H1 (cell line): ENCODE results near the gene CEP192. TPM values are rescaled to one million over a fixed set of nuclear protein-coding genes. Genes with fewer than 3 reads are reported as not detected.

Experiments
- CTBP2 ChIP-seq: IDR thresholded peaks from 2 replicates; pipeline ENCODE4 v1.7.0; 2011; ENCODE audit warnings: borderline replicate concordance, mild to moderate bottlenecking, moderate library complexity, mixed read lengths, low read length; ENCODE audit not compliant: insufficient read depth, insufficient read length
- KDM5A ChIP-seq: fragments of 200-600 bp; IDR thresholded peaks from 2 replicates; pipeline ENCODE4 v1.7.1; 2012; ENCODE audit warnings: mild to moderate bottlenecking, low read length, inconsistent platforms, mixed read lengths
- polyA plus RNA-seq, 7 experiments: library from polyadenylated mRNA; depleted of rRNA in 3 of 7; stranded (reverse) in 5 of 7; unstranded in 2 of 7; fragments of >200 nt in 5 of 7; fragments of 200-250 nt in 2 of 7; gene quantifications; 1 replicate in 5 of 7; 2 replicates in 1 of 7; 4 replicates in 1 of 7; pipeline versions ENCODE4 v1.2.1 to v1.2.3, GENCODE V29; 2011 to 2013; ENCODE audit warnings: missing spikeins in 2 of 7, mixed read lengths in 2 of 7
- total RNA-seq: library from RNA; stranded (reverse); fragmentation: NEBNext Ultra II Directional; extraction: Animal tissue kit (Norgen Biotek cat#: 25700); gene quantifications from 2 replicates; pipeline ENCODE4 v1.2.1, GENCODE V29; 2021
- TF ChIP-seq, protein P1 (sequence below): IDR thresholded peaks from 2 replicates; pipeline ENCODE4 v1.6.1; 2012; ENCODE audit warnings: low read length, inconsistent platforms
- TF ChIP-seq, protein P2 (sequence below): fragments of 300-600 bp; sonication (generic); IDR thresholded peaks from 2 replicates; pipeline ENCODE4 v1.7.1; 2012; ENCODE audit warnings: low read length, moderate library complexity, mild to moderate bottlenecking, inconsistent platforms; ENCODE audit not compliant: insufficient replicate concordance

The CEP192 gene
- total and polyA plus RNA-seq, 2 of the 8 experiments (the other 6 are each of a cell fraction or from before 2014, with no cell fraction given) = 13.4 to 23.1 TPM

DNA sequence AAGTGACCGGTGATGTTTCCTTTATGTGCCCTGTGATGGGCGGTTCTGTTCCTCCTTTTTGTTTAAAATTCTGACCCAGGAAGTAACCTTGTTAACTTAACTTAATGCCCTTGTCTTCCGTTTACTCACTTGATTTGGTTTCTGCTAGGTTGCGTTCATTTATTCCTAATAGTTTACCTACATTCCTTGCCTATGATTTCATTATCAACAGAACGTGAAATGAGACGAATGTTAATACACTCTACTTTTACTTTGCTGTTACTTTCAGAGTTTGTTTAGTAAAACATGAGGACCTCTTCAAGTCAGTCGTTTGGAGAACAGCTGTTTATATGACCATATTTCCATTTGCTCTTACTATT lies 638 bp downstream of the CEP192 start (continued):
- TF ChIP-seq CTBP2 = no peak
- TF ChIP-seq, protein P1, sequence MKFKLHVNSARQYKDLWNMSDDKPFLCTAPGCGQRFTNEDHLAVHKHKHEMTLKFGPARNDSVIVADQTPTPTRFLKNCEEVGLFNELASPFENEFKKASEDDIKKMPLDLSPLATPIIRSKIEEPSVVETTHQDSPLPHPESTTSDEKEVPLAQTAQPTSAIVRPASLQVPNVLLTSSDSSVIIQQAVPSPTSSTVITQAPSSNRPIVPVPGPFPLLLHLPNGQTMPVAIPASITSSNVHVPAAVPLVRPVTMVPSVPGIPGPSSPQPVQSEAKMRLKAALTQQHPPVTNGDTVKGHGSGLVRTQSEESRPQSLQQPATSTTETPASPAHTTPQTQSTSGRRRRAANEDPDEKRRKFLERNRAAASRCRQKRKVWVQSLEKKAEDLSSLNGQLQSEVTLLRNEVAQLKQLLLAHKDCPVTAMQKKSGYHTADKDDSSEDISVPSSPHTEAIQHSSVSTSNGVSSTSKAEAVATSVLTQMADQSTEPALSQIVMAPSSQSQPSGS = no peak
- no peak for TF ChIP-seq KDM5A
- TF ChIP-seq, protein P2, sequence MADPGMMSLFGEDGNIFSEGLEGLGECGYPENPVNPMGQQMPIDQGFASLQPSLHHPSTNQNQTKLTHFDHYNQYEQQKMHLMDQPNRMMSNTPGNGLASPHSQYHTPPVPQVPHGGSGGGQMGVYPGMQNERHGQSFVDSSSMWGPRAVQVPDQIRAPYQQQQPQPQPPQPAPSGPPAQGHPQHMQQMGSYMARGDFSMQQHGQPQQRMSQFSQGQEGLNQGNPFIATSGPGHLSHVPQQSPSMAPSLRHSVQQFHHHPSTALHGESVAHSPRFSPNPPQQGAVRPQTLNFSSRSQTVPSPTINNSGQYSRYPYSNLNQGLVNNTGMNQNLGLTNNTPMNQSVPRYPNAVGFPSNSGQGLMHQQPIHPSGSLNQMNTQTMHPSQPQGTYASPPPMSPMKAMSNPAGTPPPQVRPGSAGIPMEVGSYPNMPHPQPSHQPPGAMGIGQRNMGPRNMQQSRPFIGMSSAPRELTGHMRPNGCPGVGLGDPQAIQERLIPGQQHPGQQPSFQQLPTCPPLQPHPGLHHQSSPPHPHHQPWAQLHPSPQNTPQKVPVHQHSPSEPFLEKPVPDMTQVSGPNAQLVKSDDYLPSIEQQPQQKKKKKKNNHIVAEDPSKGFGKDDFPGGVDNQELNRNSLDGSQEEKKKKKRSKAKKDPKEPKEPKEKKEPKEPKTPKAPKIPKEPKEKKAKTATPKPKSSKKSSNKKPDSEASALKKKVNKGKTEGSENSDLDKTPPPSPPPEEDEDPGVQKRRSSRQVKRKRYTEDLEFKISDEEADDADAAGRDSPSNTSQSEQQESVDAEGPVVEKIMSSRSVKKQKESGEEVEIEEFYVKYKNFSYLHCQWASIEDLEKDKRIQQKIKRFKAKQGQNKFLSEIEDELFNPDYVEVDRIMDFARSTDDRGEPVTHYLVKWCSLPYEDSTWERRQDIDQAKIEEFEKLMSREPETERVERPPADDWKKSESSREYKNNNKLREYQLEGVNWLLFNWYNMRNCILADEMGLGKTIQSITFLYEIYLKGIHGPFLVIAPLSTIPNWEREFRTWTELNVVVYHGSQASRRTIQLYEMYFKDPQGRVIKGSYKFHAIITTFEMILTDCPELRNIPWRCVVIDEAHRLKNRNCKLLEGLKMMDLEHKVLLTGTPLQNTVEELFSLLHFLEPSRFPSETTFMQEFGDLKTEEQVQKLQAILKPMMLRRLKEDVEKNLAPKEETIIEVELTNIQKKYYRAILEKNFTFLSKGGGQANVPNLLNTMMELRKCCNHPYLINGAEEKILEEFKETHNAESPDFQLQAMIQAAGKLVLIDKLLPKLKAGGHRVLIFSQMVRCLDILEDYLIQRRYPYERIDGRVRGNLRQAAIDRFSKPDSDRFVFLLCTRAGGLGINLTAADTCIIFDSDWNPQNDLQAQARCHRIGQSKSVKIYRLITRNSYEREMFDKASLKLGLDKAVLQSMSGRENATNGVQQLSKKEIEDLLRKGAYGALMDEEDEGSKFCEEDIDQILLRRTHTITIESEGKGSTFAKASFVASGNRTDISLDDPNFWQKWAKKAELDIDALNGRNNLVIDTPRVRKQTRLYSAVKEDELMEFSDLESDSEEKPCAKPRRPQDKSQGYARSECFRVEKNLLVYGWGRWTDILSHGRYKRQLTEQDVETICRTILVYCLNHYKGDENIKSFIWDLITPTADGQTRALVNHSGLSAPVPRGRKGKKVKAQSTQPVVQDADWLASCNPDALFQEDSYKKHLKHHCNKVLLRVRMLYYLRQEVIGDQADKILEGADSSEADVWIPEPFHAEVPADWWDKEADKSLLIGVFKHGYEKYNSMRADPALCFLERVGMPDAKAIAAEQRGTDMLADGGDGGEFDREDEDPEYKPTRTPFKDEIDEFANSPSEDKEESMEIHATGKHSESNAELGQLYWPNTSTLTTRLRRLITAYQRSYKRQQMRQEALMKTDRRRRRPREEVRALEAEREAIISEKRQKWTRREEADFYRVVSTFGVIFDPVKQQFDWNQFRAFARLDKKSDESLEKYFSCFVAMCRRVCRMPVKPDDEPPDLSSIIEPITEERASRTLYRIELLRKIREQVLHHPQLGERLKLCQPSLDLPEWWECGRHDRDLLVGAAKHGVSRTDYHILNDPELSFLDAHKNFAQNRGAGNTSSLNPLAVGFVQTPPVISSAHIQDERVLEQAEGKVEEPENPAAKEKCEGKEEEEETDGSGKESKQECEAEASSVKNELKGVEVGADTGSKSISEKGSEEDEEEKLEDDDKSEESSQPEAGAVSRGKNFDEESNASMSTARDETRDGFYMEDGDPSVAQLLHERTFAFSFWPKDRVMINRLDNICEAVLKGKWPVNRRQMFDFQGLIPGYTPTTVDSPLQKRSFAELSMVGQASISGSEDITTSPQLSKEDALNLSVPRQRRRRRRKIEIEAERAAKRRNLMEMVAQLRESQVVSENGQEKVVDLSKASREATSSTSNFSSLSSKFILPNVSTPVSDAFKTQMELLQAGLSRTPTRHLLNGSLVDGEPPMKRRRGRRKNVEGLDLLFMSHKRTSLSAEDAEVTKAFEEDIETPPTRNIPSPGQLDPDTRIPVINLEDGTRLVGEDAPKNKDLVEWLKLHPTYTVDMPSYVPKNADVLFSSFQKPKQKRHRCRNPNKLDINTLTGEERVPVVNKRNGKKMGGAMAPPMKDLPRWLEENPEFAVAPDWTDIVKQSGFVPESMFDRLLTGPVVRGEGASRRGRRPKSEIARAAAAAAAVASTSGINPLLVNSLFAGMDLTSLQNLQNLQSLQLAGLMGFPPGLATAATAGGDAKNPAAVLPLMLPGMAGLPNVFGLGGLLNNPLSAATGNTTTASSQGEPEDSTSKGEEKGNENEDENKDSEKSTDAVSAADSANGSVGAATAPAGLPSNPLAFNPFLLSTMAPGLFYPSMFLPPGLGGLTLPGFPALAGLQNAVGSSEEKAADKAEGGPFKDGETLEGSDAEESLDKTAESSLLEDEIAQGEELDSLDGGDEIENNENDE = no peak
- TF ChIP-seq, all 59 proteins: peak for 0
